ENCODE measurements around the gene IL22RA1. TPM values are rescaled to one million over a fixed set of nuclear protein-coding genes. Genes with fewer than 3 reads are reported as not detected.

IL22RA1 gene
- total RNA-seq, 2 experiments from 2014 or later = not detected

DNA sequence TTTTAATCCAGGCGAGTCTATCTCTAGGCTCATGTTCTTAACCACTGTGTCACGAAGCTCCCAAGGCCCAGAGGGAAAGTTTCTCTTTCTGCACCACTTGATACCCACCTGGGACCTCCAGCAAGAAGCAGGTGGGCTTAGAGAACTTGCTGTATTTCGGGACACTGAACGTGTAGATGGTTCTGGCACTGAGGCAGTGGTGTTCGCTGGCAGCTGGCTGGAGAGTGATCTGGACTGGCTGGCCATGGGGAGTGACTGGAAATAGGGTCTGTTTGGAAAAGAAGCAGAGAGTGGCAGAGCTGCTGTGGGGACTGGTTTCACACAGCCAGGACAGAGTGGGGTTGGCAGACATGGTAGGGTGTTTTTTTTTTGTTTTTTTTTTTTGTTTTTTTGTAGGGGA is 16.4 kb upstream of the IL22RA1 start:
- no peak overlapping the region for H3K4me3 ChIP-seq (ENCODE audit: low read depth, low read length, poor library complexity, severe bottlenecking)
- no peaks in the 10 kb centered on the region for H3K79me2 ChIP-seq (ENCODE audit: insufficient read depth, low read depth, low read length)
- H3K9me2 ChIP-seq (ENCODE audit: insufficient read depth, low read length) = no peaks in the 10 kb centered on the region
- no peaks in the 10 kb centered on the region for H4K20me1 ChIP-seq (ENCODE audit: insufficient read depth, low read length)
- no peaks in the 10 kb centered on the region for H3K4me1 ChIP-seq (ENCODE audit: insufficient read depth, low read length, poor library complexity, severe bottlenecking)
- H3K4me2 ChIP-seq (ENCODE audit: low read length) = no peak overlapping the region
- no TSS peak for BruUV-seq (replicated peaks)
- no peaks in the 10 kb centered on the region for H3K9me3 ChIP-seq (ENCODE audit: low read length)
- no peak overlapping the region for H2AFZ ChIP-seq (ENCODE audit: low read length)
- ChIA-PET CTCF (ENCODE audit: unreplicated experiment) (no interaction called here), POLR2A (interaction anchor here (0.6 kb wide), 1 partner anchor 35 kb away, joined by 4 read pairs; no protein-coding TSS in a partner anchor)
- no peak for DNase-seq (ENCODE audit: low spot score)
- peaks cover 95% of the 10 kb centered on the region for H3K36me3 ChIP-seq (ENCODE audit: insufficient read depth, low read length)
- no peak for TF ChIP-seq EZH2phosphoT487 (IDR thresholded peaks at IDR 0.05; ENCODE audit: borderline replicate concordance, low read depth, low read length)
- TF ChIP-seq, protein P1, sequence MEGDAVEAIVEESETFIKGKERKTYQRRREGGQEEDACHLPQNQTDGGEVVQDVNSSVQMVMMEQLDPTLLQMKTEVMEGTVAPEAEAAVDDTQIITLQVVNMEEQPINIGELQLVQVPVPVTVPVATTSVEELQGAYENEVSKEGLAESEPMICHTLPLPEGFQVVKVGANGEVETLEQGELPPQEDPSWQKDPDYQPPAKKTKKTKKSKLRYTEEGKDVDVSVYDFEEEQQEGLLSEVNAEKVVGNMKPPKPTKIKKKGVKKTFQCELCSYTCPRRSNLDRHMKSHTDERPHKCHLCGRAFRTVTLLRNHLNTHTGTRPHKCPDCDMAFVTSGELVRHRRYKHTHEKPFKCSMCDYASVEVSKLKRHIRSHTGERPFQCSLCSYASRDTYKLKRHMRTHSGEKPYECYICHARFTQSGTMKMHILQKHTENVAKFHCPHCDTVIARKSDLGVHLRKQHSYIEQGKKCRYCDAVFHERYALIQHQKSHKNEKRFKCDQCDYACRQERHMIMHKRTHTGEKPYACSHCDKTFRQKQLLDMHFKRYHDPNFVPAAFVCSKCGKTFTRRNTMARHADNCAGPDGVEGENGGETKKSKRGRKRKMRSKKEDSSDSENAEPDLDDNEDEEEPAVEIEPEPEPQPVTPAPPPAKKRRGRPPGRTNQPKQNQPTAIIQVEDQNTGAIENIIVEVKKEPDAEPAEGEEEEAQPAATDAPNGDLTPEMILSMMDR (conservative IDR thresholded peaks at IDR 0.05; ENCODE audit: low read length) = no peak
- H3K27ac ChIP-seq (ENCODE audit: low read depth, low read length, poor library complexity, severe bottlenecking) = no peak overlapping the region
- intact Hi-C loops (cut with micrococcal nuclease; ENCODE audit: unreplicated experiment) = no loop called here

DNA sequence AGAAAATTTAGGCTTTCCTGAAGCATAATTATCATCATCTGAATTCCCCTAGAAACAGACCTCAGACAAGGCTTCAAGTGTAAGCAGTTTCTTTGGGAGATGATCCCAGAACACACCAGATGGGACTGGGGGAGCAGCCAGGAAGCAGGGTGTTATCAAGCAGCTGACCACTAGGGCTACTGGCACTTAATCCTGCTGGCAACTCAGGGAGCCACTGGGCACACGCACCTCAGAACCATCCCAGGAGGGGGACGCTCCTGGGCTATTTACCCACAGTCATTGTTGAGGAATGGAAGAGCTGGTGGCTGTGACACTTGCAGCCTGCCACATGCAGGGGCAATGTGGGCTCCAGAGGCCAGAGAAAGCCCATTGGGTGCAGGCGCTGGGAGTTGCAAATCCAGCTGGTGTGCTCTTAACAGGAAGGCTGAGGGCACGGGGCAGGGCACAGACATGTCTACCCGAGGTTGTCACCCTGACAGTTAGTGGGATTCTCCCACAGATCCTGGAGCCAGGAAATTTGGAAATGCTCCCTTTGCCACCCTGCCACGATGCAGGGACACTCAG is 15.1 kb upstream of the IL22RA1 start:
- Histone ChIP-seq H3K36me3 (ENCODE audit: insufficient read depth, low read length) (peaks cover 89% of the 10 kb centered on the region), H3K27ac (ENCODE audit: low read depth, low read length, poor library complexity, severe bottlenecking) (no peak overlapping the region), H3K9me3 (ENCODE audit: low read length) (no peaks in the 10 kb centered on the region), H4K20me1 (ENCODE audit: insufficient read depth, low read length) (no peaks in the 10 kb centered on the region), H2AFZ (ENCODE audit: low read length) (no peak overlapping the region), H3K4me3 (ENCODE audit: low read depth, low read length, poor library complexity, severe bottlenecking) (no peak overlapping the region), H3K79me2 (ENCODE audit: insufficient read depth, low read depth, low read length) (no peaks in the 10 kb centered on the region), H3K4me2 (ENCODE audit: low read length) (no peak overlapping the region), H3K4me1 (ENCODE audit: insufficient read depth, low read length, poor library complexity, severe bottlenecking) (peaks cover 5% of the 10 kb centered on the region), H3K9me2 (ENCODE audit: insufficient read depth, low read length) (no peaks in the 10 kb centered on the region)
- intact Hi-C loops (cut with micrococcal nuclease; ENCODE audit: unreplicated experiment) = no loop called here
- POLR2A ChIA-PET = no interaction called here
- no peak for TF ChIP-seq EZH2phosphoT487 (IDR thresholded peaks at IDR 0.05; ENCODE audit: borderline replicate concordance, low read depth, low read length)
- TF ChIP-seq, protein P1 (conservative IDR thresholded peaks at IDR 0.05; ENCODE audit: low read length) = no peak
- CTCF ChIA-PET (ENCODE audit: unreplicated experiment) = no interaction called here
- no peak for DNase-seq (ENCODE audit: low spot score)
- no TSS peak for BruUV-seq (replicated peaks)

- ChIA-PET CTCF (ENCODE audit: unreplicated experiment) (no interaction called here), POLR2A (interaction anchor here (0.6 kb wide), 1 partner anchor 13 kb away, joined by 3 read pairs; no protein-coding TSS in a partner anchor)
- Histone ChIP-seq H3K36me3 (ENCODE audit: insufficient read depth, low read length) (peaks cover 79% of the 10 kb centered on the region), H2AFZ (ENCODE audit: low read length) (no peak overlapping the region), H3K4me1 (ENCODE audit: insufficient read depth, low read length, poor library complexity, severe bottlenecking) (peaks cover 18% of the 10 kb centered on the region), H3K9me3 (ENCODE audit: low read length) (no peaks in the 10 kb centered on the region), H4K20me1 (ENCODE audit: insufficient read depth, low read length) (no peaks in the 10 kb centered on the region), H3K9me2 (ENCODE audit: insufficient read depth, low read length) (no peaks in the 10 kb centered on the region), H3K4me2 (ENCODE audit: low read length) (no peak overlapping the region), H3K27ac (ENCODE audit: low read depth, low read length, poor library complexity, severe bottlenecking) (no peak overlapping the region), H3K79me2 (ENCODE audit: insufficient read depth, low read depth, low read length) (no peaks in the 10 kb centered on the region), H3K4me3 (ENCODE audit: low read depth, low read length, poor library complexity, severe bottlenecking) (no peak overlapping the region)
- TF ChIP-seq EZH2phosphoT487 (IDR thresholded peaks at IDR 0.05; ENCODE audit: borderline replicate concordance, low read depth, low read length) = no peak
- TF ChIP-seq, protein P1 (conservative IDR thresholded peaks at IDR 0.05; ENCODE audit: low read length) = no peak
- intact Hi-C loops (cut with micrococcal nuclease; ENCODE audit: unreplicated experiment) = no loop called here
- BruUV-seq (replicated peaks) = no TSS peak
- DNase-seq (ENCODE audit: low spot score) = no peak
Measured at GRCh38 chr1:24156542-24157260, 13.8 kb upstream of the IL22RA1 start.
